ENCODE data around the gene TOMM34. TPM values are rescaled to one million over a fixed set of nuclear protein-coding genes. Genes with fewer than 3 reads are reported as not detected.
A peak's percentile ranks its signal among the peaks of the same experiment; 100 is the strongest.

TOMM34 gene
- total and polyA plus RNA-seq, 3 donors from 2014 or later: 212 to 263 (median 246) TPM

DNA sequence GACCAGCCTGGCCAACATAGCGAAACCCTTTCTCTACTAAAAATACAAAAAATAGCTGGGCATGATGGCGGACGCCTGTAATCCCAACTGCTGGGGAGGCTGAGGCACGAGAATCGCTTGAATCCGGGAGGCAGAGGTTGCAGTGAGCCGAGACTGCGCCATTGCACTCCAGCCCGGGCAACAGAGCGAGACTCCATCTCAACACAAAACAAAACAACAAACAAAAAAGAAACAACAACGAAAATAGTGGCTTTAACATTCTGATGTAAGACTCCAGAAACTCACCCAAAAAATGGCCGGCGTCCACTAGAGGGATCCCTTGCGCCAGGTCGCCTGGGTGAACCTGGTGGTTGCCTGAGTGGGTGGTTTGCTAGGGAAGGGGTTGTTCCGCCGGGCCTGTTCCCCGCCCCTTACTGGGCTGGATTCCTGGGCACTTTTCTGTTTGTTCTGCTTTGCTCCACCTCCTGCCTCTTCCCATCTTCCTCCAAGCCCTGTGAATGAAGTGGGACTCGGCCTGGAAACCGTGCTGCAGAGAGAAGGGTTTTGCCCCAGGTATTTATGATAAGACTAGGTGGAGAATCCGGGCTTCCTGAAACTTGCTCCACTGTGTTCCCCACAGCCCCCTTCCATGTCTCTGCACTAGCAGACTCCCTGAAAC, 48.8 kb downstream of the TOMM34 start:
- WGBS, 2 donors: 37 to 41% methylated on average over 21 of the region's 21 CpGs
- peak; percentile 86 for DNase-seq
- H3K27ac ChIP-seq: no peak overlapping the region
- H3K27me3 ChIP-seq: no peaks in the 10 kb centered on the region
- TF ChIP-seq, protein P1, sequence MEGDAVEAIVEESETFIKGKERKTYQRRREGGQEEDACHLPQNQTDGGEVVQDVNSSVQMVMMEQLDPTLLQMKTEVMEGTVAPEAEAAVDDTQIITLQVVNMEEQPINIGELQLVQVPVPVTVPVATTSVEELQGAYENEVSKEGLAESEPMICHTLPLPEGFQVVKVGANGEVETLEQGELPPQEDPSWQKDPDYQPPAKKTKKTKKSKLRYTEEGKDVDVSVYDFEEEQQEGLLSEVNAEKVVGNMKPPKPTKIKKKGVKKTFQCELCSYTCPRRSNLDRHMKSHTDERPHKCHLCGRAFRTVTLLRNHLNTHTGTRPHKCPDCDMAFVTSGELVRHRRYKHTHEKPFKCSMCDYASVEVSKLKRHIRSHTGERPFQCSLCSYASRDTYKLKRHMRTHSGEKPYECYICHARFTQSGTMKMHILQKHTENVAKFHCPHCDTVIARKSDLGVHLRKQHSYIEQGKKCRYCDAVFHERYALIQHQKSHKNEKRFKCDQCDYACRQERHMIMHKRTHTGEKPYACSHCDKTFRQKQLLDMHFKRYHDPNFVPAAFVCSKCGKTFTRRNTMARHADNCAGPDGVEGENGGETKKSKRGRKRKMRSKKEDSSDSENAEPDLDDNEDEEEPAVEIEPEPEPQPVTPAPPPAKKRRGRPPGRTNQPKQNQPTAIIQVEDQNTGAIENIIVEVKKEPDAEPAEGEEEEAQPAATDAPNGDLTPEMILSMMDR (IDR thresholded peaks at IDR 0.05): peak in 2 of 3 experiments; percentile 40 to 43
- no peak for TF ChIP-seq POLR2A (IDR thresholded peaks at IDR 0.05)
- no peaks in the 10 kb centered on the region for H3K9me3 ChIP-seq
- no peak overlapping the region for H3K4me3 ChIP-seq
- intact Hi-C loops (cut with DNase I; ENCODE audit: low total_unique reads): no loop called here
- peaks cover 10% of the 10 kb centered on the region for H3K4me1 ChIP-seq
- H3K36me3 ChIP-seq (ENCODE audit: low read depth, missing control alignments): no peaks in the 10 kb centered on the region

DNA sequence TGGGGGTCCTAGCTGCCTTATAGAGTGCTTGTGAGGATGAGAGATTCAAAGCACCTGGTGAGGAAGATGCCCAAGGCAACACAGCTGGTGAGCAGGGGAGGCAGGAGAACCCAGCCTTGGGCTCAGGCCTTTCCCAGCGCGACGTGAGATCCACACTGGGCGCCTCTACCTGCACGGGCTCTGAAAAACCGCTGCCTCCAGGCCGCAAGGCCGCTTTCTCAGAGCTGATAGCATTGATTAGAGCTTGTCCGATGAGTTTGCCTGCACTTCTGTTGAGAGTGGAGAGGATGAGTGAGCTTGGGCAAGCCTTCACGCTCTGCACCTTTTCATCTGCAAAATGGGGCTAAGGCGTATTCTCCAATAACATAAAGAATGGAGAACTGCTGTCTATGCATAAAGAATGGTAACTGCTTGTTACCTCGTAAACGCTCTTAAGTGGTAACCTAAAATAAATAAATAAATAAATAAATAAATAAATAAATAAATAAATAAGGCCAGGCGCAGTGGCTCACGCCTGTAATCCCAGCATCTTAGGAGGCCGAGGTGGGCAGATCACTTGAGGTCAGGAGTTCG, 49.4 kb downstream of the TOMM34 start:
- peaks cover 10% of the 10 kb centered on the region for H3K4me1 ChIP-seq
- intact Hi-C loops (cut with DNase I; ENCODE audit: low total_unique reads): no loop called here
- TF ChIP-seq, protein P1 (IDR thresholded peaks at IDR 0.05): no peak
- TF ChIP-seq POLR2A (IDR thresholded peaks at IDR 0.05): no peak
- H3K27me3 ChIP-seq: no peaks in the 10 kb centered on the region
- no peaks in the 10 kb centered on the region for H3K9me3 ChIP-seq
- 51 to 53% methylated on average over 14 to 17 of the region's 17 CpGs for WGBS, 2 donors
- no peak for DNase-seq
- no peak overlapping the region for H3K27ac ChIP-seq
- H3K4me3 ChIP-seq: peak overlapping the region; percentile 57 to 72
- no peaks in the 10 kb centered on the region for H3K36me3 ChIP-seq (ENCODE audit: low read depth, missing control alignments)

DNA sequence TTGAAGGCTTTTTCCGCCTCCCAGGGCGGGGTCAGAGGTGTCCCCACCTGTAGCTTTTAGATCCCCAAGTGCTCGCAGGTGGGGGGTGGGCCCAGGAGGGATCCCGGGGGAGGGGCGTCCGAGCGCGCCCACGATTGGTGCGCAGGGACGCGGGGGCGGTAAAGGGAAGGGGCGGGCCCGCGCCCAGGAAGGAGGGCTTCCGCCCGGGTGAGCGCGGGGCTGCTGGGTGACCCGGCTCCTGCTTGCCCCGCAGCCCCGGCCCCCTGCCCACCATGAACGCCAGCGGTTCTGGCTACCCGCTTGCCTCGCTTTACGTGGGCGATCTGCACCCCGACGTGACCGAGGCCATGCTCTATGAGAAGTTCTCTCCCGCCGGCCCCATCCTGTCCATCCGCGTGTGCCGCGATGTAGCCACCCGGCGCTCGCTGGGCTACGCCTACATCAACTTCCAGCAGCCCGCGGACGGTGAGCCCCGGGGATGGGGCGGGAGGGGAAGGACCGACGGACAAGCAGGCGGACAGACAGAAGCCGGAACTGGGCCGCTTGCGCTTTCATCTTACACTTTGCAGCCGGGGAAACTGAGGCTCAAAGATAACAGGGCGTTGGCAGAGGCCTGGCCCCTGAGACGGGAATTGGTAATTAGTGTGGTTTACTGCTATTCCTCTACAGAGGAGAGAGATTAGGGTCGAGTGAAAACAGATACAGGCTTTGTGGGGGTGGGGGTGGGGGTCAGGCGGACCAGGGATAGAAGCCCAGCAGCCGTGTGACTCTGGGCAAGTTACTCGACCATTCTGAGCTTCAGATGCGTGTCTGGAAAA, 50.1 kb downstream of the TOMM34 start, which contains the start of gene PABPC1L:
Gene PABPC1L, plus strand, starts transcription at position 189 of the 818 bp plus-strand sequence. Its CDS starts 84 bp downstream, at position 273.
- intact Hi-C loops (cut with DNase I; ENCODE audit: low total_unique reads): no loop called here
- H3K27ac ChIP-seq: no peak within 1 kb of the TSS

DNA sequence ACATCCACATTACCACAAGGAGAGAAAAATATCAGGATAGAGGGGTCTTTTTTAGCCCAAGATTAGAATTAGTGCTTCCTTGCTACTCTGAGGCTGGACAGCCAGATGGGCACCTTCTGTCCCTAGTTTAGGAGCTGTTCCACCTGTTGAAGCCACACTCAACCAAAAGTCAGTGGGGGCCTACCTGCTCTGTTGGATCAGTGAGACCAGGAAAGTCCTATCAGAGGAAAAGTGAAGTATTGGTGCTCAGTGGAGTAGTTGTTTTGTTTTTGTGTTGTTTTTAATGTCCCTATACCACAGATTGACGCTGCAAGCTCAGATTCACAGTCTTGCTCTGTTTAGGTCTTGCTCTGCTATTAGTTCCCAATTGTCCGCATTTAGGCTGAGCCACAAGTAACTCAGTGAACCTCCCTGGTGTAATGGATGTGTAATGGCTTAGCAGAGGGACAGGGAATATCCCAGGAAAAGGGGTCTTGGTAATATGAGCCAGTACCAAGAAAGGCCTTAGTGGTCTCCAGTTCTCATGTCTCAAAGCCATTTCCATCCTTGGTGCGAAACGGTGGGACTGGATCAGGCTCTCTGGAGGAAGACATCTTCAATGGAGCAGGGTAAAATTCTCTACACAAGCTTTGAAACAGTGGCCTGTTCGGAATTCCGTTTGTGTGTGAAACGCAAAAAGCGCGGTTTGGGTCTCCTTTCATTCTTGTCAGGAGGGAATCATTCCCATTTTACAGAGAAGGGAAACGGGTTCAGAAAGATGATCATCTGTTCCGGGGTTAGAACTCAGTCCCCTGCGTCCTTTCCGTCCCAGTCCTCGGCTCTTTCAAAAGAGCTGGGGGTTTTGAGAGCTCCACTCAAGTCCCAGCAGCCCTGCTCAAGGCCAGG, 51.0 kb downstream of the TOMM34 start:
- intact Hi-C loops (cut with DNase I; ENCODE audit: low total_unique reads): no loop called here

More for the DNA sequence above, 50.1 kb downstream of the TOMM34 start, which contains the start of gene PABPC1L:
- Histone ChIP-seq H3K36me3 (ENCODE audit: low read depth, missing control alignments) (no peaks in the 10 kb centered on the region), H3K27me3 (no peaks in the 10 kb centered on the region), H3K4me1 (peaks cover 10% of the 10 kb centered on the region), H3K4me3 (peak within 1 kb of the TSS; percentile 57 to 72), H3K9me3 (no peaks in the 10 kb centered on the region)
- TF ChIP-seq POLR2A (IDR thresholded peaks at IDR 0.05): no peak
- TF ChIP-seq, protein P1 (IDR thresholded peaks at IDR 0.05): no peak
- DNase-seq: peak; percentile 84
- 2 to 4% methylated on average over 25 to 49 of the region's 61 CpGs for WGBS, 2 donors

More for the DNA sequence above, 51.0 kb downstream of the TOMM34 start:
- Histone ChIP-seq H3K4me1 (peaks cover 10% of the 10 kb centered on the region), H3K4me3 (peak overlapping the region; percentile 57 to 72), H3K27me3 (no peaks in the 10 kb centered on the region), H3K9me3 (no peaks in the 10 kb centered on the region), H3K27ac (no peak overlapping the region), H3K36me3 (ENCODE audit: low read depth, missing control alignments) (no peaks in the 10 kb centered on the region)
- DNase-seq: no peak
- no peak for TF ChIP-seq POLR2A (IDR thresholded peaks at IDR 0.05)
- TF ChIP-seq, protein P1 (IDR thresholded peaks at IDR 0.05): no peak
- 20 to 23% methylated on average over 14 of the region's 14 CpGs for WGBS, 2 donors
